ENCODE data around the gene ATP23. TPM values are rescaled to one million over a fixed set of nuclear protein-coding genes. Genes with fewer than 3 reads are reported as not detected.

ATP23 gene
- total and polyA plus RNA-seq, 2 donors (not counting 3 experiments of a cell fraction or from before 2014, with no cell fraction given): 5.9 to 9.0 TPM

GRCh38 chr12:57985685-57986084 lies 44.3 kb downstream of the ATP23 start:
- POLR2A ChIA-PET: no interaction called here
- no peak overlapping the region for H3K9ac ChIP-seq (replicated peaks; ENCODE audit: extremely low read depth, insufficient read depth, low read length)
- intact Hi-C loops (cut with micrococcal nuclease): loop anchor here (10.0 kb wide), 1 partner anchor 889 kb away; no protein-coding TSS in a partner anchor
- H3K27ac ChIP-seq (ENCODE audit: insufficient read depth, low read depth, low read length): no peak overlapping the region
- H3K4me1 ChIP-seq (ENCODE audit: control insufficient read depth, extremely low read depth, insufficient read depth, low read length): no peaks in the 10 kb centered on the region
- peaks cover 3% of the 10 kb centered on the region in 2 experiments for H3K27me3 ChIP-seq (ENCODE audit: control insufficient read depth in 2 of 2, insufficient read depth in 2 of 2, low read length in 2 of 2)
- H3K9me1 ChIP-seq (replicated peaks; ENCODE audit: control insufficient read depth, extremely low read depth, insufficient read depth, low read length): no peaks in the 10 kb centered on the region
- no peak for TF ChIP-seq CTCF (IDR thresholded peaks at IDR 0.05; ENCODE audit: extremely low read depth in 1 of 2, insufficient read depth in 1 of 2, low read depth in 1 of 2, low read length in 2 of 2)
- TF ChIP-seq JUN (IDR thresholded peaks at IDR 0.05; ENCODE audit: borderline replicate concordance, insufficient read depth, insufficient read length, low read depth): no peak
- H4K20me1 ChIP-seq (replicated peaks; ENCODE audit: control insufficient read depth, extremely low read depth, insufficient read depth, low read length): no peaks in the 10 kb centered on the region
- FAIRE-seq: no peak
- dilution Hi-C loops (cut with MboI; ENCODE audit: extremely low pct_ligation_motif_present, low sequenced_read_pairs): no loop called here
- H2AFZ ChIP-seq (ENCODE audit: low read depth, low read length): no peak overlapping the region
- H3K4me3 ChIP-seq (replicated peaks in 1 of 3; ENCODE audit: insufficient read depth in 1 of 3, low read depth in 1 of 3, low read length in 3 of 3): no peak overlapping the region
- CTCF ChIA-PET: no interaction called here
- no peak for DNase-seq (ENCODE audit: low read depth, low spot score)
- H3K36me3 ChIP-seq (ENCODE audit: control insufficient read depth in 2 of 2, extremely low read depth in 1 of 2, insufficient read depth in 2 of 2, low read length in 2 of 2): no peaks in the 10 kb centered on the region
- BruUV-seq (replicated peaks): no TSS peak
- H3K79me2 ChIP-seq (ENCODE audit: control insufficient read depth, insufficient read depth, low read length): no peaks in the 10 kb centered on the region
- no peaks in the 10 kb centered on the region for H3K9me3 ChIP-seq (replicated peaks; ENCODE audit: control insufficient read depth, insufficient read depth, low read length)
- no peak overlapping the region for H3K4me2 ChIP-seq (ENCODE audit: insufficient read depth, low read length)

GRCh38 chr12:57989838-57990237 lies 48.5 kb downstream of the ATP23 start:
- Histone ChIP-seq H3K27me3 (ENCODE audit: control insufficient read depth in 2 of 2, insufficient read depth in 2 of 2, low read length in 2 of 2) (peaks cover 0 to 3% of the 10 kb centered on the region in 2 experiments), H4K20me1 (replicated peaks; ENCODE audit: control insufficient read depth, extremely low read depth, insufficient read depth, low read length) (no peaks in the 10 kb centered on the region), H3K9me1 (replicated peaks; ENCODE audit: control insufficient read depth, extremely low read depth, insufficient read depth, low read length) (no peaks in the 10 kb centered on the region), H3K79me2 (ENCODE audit: control insufficient read depth, insufficient read depth, low read length) (no peaks in the 10 kb centered on the region), H2AFZ (ENCODE audit: low read depth, low read length) (no peak overlapping the region), H3K4me3 (replicated peaks in 1 of 3; ENCODE audit: insufficient read depth in 1 of 3, low read depth in 1 of 3, low read length in 3 of 3) (no peak overlapping the region), H3K9ac (replicated peaks; ENCODE audit: extremely low read depth, insufficient read depth, low read length) (no peak overlapping the region), H3K4me2 (ENCODE audit: insufficient read depth, low read length) (no peak overlapping the region), H3K27ac (ENCODE audit: insufficient read depth, low read depth, low read length) (no peak overlapping the region), H3K4me1 (ENCODE audit: control insufficient read depth, extremely low read depth, insufficient read depth, low read length) (no peaks in the 10 kb centered on the region), H3K36me3 (ENCODE audit: control insufficient read depth in 2 of 2, extremely low read depth in 1 of 2, insufficient read depth in 2 of 2, low read length in 2 of 2) (no peaks in the 10 kb centered on the region), H3K9me3 (replicated peaks; ENCODE audit: control insufficient read depth, insufficient read depth, low read length) (no peaks in the 10 kb centered on the region)
- FAIRE-seq (no peak), DNase-seq (ENCODE audit: low read depth, low spot score) (no peak)
- ChIA-PET POLR2A (no interaction called here), CTCF (no interaction called here)
- intact Hi-C loops (cut with micrococcal nuclease) (loop anchor here (10.0 kb wide), 1 partner anchor 885 kb away; no protein-coding TSS in a partner anchor), dilution Hi-C loops (cut with MboI; ENCODE audit: extremely low pct_ligation_motif_present, low sequenced_read_pairs) (no loop called here)
- no peak for TF ChIP-seq CTCF (IDR thresholded peaks at IDR 0.05; ENCODE audit: extremely low read depth in 1 of 2, insufficient read depth in 1 of 2, low read depth in 1 of 2, low read length in 2 of 2)
- TF ChIP-seq POLR2A (IDR thresholded peaks at IDR 0.05; ENCODE audit: low read depth, low read length): no peak
- no peak for TF ChIP-seq GATA2 (IDR thresholded peaks at IDR 0.05; ENCODE audit: insufficient read depth, insufficient read length, low read depth, low read length)
- no peak for TF ChIP-seq MAX (IDR thresholded peaks at IDR 0.05; ENCODE audit: insufficient read depth, insufficient read length)
- no TSS peak for BruUV-seq (replicated peaks)

Measured in endothelial cell of umbilical vein (primary cell).